H1 (cell line): Measurements from ENCODE around the gene LRRC28. TPM values are rescaled to one million over a fixed set of nuclear protein-coding genes. Genes with fewer than 3 reads are reported as not detected.

Experiments
- PHF8 ChIP-seq: fragments of 200-600 bp; sonication (generic); conservative IDR thresholded peaks from 2 replicates; pipeline ENCODE4 v1.7.1; 2012; ENCODE audit warnings: low read depth, mild to moderate bottlenecking, inconsistent platforms, low read length, moderate library complexity
- TBP ChIP-seq: IDR thresholded peaks from 2 replicates; pipeline ENCODE4 v1.6.1; 2011; ENCODE audit warnings: low read depth, low read length, improper control_type of control experiment
- polyA plus RNA-seq, 7 experiments: library from polyadenylated mRNA; depleted of rRNA in 3 of 7; stranded (reverse) in 5 of 7; unstranded in 2 of 7; fragments of >200 nt in 5 of 7; fragments of 200-250 nt in 2 of 7; gene quantifications; 1 replicate in 5 of 7; 2 replicates in 1 of 7; 4 replicates in 1 of 7; pipeline versions ENCODE4 v1.2.1 to v1.2.3, GENCODE V29; 2011 to 2013; ENCODE audit warnings: missing spikeins in 2 of 7, mixed read lengths in 2 of 7
- total RNA-seq: library from RNA; stranded (reverse); fragmentation: NEBNext Ultra II Directional; extraction: Animal tissue kit (Norgen Biotek cat#: 25700); gene quantifications from 2 replicates; pipeline ENCODE4 v1.2.1, GENCODE V29; 2021

The LRRC28 gene
- total and polyA plus RNA-seq, 2 of the 8 experiments (the other 6 are each of a cell fraction or from before 2014, with no cell fraction given): 20.2 to 23.3 TPM

DNA sequence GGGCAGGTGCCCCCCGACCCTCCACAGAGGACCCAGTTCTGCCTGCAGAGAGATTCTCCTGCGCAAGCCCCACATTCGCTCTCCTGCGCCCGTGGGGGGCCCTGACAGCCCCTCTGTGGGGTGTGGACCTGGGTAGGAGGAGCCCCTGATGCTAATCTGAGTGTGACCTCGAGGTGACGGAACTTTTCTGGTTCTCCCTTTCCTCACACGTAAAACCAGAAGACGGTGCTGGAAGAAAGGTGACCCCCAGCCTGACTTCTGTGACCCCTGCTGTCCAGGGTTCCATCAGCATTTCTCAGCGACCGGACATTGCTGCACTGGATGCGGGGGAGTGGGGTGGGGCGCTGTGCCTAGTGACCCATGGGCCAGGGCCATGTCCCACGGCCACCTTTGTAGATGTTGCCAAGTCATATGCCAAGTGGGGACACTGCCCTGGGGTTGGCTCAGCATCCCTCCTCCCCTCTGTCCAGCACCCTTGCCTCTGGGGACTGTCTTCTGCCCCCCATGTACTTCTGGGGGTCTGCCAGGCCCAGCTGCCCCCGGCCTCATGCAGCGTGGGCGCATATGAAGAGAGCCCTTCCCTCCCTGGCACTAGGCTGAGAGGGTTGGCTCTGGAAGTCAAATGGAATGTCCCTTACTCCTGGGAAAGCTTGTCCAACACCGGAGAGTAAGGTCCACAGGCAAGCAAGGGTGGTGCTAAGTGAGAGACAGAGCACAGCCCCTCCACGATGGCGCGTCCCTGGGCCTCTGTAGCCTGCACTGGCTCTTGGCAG is 185.4 kb downstream of the LRRC28 start (continued):
- no peak for TF ChIP-seq TBP
- no peak for TF ChIP-seq PHF8
